Measurements from ENCODE around the gene KIAA1755. TPM values are rescaled to one million over a fixed set of nuclear protein-coding genes. Genes with fewer than 3 reads are reported as not detected.

Gene KIAA1755
- total and polyA plus RNA-seq, 2 donors (not counting 1 experiment from before 2014, with no cell fraction given) = not detected

- POLR2A ChIA-PET = no interaction called here
- DNase-seq (no peak), ATAC-seq (ENCODE audit: low read depth) (no peak)
- H2AFZ ChIP-seq (ENCODE audit: insufficient read depth, low read depth, low read length, poor library complexity, severe bottlenecking) = no peak overlapping the region
- no peaks in the 10 kb centered on the region for H3K9me3 Mint-ChIP-seq (ENCODE audit: insufficient read depth)
- peaks cover 0 to 10% (median 3%) of the 10 kb centered on the region in 4 experiments for H3K27me3 ChIP-seq (replicated peaks in 1 of 4; ENCODE audit: control extremely low read depth in 1 of 4, control insufficient read depth in 3 of 4, insufficient read depth in 4 of 4, low read length in 3 of 4)
- H3K27me3 Mint-ChIP-seq = peaks cover 16% of the 10 kb centered on the region
- H3K9me3 ChIP-seq (ENCODE audit: control extremely low read depth in 1 of 3, control insufficient read depth in 2 of 3, insufficient read depth in 1 of 3, low read length in 2 of 3) = no peaks in the 10 kb centered on the region
- no peak overlapping the region for H3K27ac ChIP-seq (ENCODE audit: low read length in 2 of 2)
- H3K79me2 ChIP-seq (ENCODE audit: control insufficient read depth, insufficient read depth, low read length) = no peaks in the 10 kb centered on the region
- CTCF ChIA-PET = interaction anchor here (1.0 to 8.3 kb wide), 5 partner anchors 20 to 139 kb away, joined by 3 to 61 read pairs (median 4); no protein-coding TSS in a partner anchor
- intact Hi-C loops (cut with micrococcal nuclease) = no loop called here
- H3K4me3 Mint-ChIP-seq = peak overlapping the region; percentile 9
- peaks cover 26% of the 10 kb centered on the region for H3K4me1 Mint-ChIP-seq
- H3K4me3 ChIP-seq (ENCODE audit: control extremely low read depth in 1 of 5, extremely low read depth in 1 of 5, insufficient read depth in 1 of 5, low read depth in 2 of 5, low read length in 4 of 5) = no peak overlapping the region
- 85% methylated on average over 4 of the region's 4 CpGs for WGBS (ENCODE audit: insufficient coverage)
- no peak overlapping the region for H3K27ac Mint-ChIP-seq
- H3K4me2 ChIP-seq (replicated peaks; ENCODE audit: low read depth, low read length, poor library complexity, severe bottlenecking) = no peak overlapping the region
- TF ChIP-seq, protein P1, sequence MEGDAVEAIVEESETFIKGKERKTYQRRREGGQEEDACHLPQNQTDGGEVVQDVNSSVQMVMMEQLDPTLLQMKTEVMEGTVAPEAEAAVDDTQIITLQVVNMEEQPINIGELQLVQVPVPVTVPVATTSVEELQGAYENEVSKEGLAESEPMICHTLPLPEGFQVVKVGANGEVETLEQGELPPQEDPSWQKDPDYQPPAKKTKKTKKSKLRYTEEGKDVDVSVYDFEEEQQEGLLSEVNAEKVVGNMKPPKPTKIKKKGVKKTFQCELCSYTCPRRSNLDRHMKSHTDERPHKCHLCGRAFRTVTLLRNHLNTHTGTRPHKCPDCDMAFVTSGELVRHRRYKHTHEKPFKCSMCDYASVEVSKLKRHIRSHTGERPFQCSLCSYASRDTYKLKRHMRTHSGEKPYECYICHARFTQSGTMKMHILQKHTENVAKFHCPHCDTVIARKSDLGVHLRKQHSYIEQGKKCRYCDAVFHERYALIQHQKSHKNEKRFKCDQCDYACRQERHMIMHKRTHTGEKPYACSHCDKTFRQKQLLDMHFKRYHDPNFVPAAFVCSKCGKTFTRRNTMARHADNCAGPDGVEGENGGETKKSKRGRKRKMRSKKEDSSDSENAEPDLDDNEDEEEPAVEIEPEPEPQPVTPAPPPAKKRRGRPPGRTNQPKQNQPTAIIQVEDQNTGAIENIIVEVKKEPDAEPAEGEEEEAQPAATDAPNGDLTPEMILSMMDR (IDR thresholded peaks at IDR 0.05) = no peak
- no peak for TF ChIP-seq EZH2 (IDR thresholded peaks at IDR 0.05; ENCODE audit: borderline replicate concordance, insufficient read depth, low read depth, low read length, poor library complexity, severe bottlenecking)
- H4K20me1 ChIP-seq (ENCODE audit: control insufficient read depth, insufficient read depth, low read length, poor library complexity, severe bottlenecking) = no peaks in the 10 kb centered on the region
- H3K36me3 ChIP-seq (replicated peaks in 1 of 2; ENCODE audit: control extremely low read depth in 1 of 2, control insufficient read depth in 1 of 2, extremely low read depth in 1 of 2, insufficient read depth in 2 of 2, low read length in 1 of 2) = no peaks in the 10 kb centered on the region
- H3K4me1 ChIP-seq (ENCODE audit: control insufficient read depth in 2 of 2, insufficient read depth in 2 of 2, low read length in 2 of 2) = peaks cover 0 to 3% of the 10 kb centered on the region in 2 donors
- no peak overlapping the region for H3K9ac ChIP-seq (ENCODE audit: low read length)
These were observed 64.5 kb downstream of the KIAA1755 start for GRCh38 chr20:38196076-38196475.

DNA sequence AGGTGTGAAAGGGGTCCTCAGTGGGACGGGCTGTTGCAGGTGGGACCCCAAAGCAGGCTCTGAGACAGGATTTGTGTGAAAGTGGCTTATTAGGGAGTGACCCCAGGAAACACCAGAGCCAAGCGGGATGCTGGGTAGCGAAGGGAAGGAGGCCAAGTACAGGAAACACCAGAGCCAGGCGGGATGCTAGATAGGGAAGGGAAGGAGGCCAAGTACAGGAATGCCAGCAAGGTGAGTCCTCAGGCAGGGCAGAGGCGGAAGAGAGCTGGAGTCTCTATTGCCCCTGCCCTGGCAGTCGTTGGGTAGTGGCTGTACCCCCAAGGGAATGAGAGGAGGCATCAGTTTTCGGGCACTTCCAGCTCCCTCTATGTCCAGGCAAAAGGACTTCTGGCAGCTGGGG is 65.0 kb downstream of the KIAA1755 start:
- WGBS (ENCODE audit: insufficient coverage) = 86% methylated on average over 7 of the region's 7 CpGs
- intact Hi-C loops (cut with micrococcal nuclease) = no loop called here

More for the DNA sequence above, 65.0 kb downstream of the KIAA1755 start:
- no peak overlapping the region for H3K4me3 ChIP-seq (ENCODE audit: control extremely low read depth in 1 of 5, extremely low read depth in 1 of 5, insufficient read depth in 1 of 5, low read depth in 2 of 5, low read length in 4 of 5)
- no peak overlapping the region for H3K27ac ChIP-seq (ENCODE audit: low read length in 2 of 2)
- ChIA-PET POLR2A (no interaction called here), CTCF (interaction anchor here (1.3 to 8.3 kb wide), 4 partner anchors 21 to 139 kb away, joined by 4 to 61 read pairs (median 12); no protein-coding TSS in a partner anchor)
- no peak overlapping the region for H3K9ac ChIP-seq (ENCODE audit: low read length)
- DNase-seq = no peak
- H2AFZ ChIP-seq (ENCODE audit: insufficient read depth, low read depth, low read length, poor library complexity, severe bottlenecking) = no peak overlapping the region
- ATAC-seq (ENCODE audit: low read depth) = no peak
- H4K20me1 ChIP-seq (ENCODE audit: control insufficient read depth, insufficient read depth, low read length, poor library complexity, severe bottlenecking) = no peaks in the 10 kb centered on the region
- Mint-ChIP-seq H3K27me3 (peaks cover 16% of the 10 kb centered on the region), H3K4me1 (peaks cover 26% of the 10 kb centered on the region), H3K27ac (no peak overlapping the region), H3K9me3 (ENCODE audit: insufficient read depth) (no peaks in the 10 kb centered on the region), H3K4me3 (no peak overlapping the region)
- TF ChIP-seq EZH2 (IDR thresholded peaks at IDR 0.05; ENCODE audit: borderline replicate concordance, insufficient read depth, low read depth, low read length, poor library complexity, severe bottlenecking) = no peak
- TF ChIP-seq, protein P1 (IDR thresholded peaks at IDR 0.05) = no peak
- peaks cover 0 to 3% of the 10 kb centered on the region in 2 donors for H3K4me1 ChIP-seq (ENCODE audit: control insufficient read depth in 2 of 2, insufficient read depth in 2 of 2, low read length in 2 of 2)
- no peaks in the 10 kb centered on the region for H3K9me3 ChIP-seq (ENCODE audit: control extremely low read depth in 1 of 3, control insufficient read depth in 2 of 3, insufficient read depth in 1 of 3, low read length in 2 of 3)
- H3K36me3 ChIP-seq (replicated peaks in 1 of 2; ENCODE audit: control extremely low read depth in 1 of 2, control insufficient read depth in 1 of 2, extremely low read depth in 1 of 2, insufficient read depth in 2 of 2, low read length in 1 of 2) = no peaks in the 10 kb centered on the region
- no peak overlapping the region for H3K4me2 ChIP-seq (replicated peaks; ENCODE audit: low read depth, low read length, poor library complexity, severe bottlenecking)
- no peaks in the 10 kb centered on the region for H3K79me2 ChIP-seq (ENCODE audit: control insufficient read depth, insufficient read depth, low read length)
- peaks cover 0 to 10% (median 3%) of the 10 kb centered on the region in 4 experiments for H3K27me3 ChIP-seq (replicated peaks in 1 of 4; ENCODE audit: control extremely low read depth in 1 of 4, control insufficient read depth in 3 of 4, insufficient read depth in 4 of 4, low read length in 3 of 4)
